EL (cell line): Measurements from ENCODE around the gene SRPK2.
"Not testable (repeated sequence)": the region's sequence is repeated elsewhere in the genome, so short reads cannot be mapped to it uniquely, and the experiment has no call there.

Experiments
- DNase-seq: peaks from one replicate; pipeline ENCODE4 v3.0.0-alpha.2; 2016

The SRPK2 gene

DNA sequence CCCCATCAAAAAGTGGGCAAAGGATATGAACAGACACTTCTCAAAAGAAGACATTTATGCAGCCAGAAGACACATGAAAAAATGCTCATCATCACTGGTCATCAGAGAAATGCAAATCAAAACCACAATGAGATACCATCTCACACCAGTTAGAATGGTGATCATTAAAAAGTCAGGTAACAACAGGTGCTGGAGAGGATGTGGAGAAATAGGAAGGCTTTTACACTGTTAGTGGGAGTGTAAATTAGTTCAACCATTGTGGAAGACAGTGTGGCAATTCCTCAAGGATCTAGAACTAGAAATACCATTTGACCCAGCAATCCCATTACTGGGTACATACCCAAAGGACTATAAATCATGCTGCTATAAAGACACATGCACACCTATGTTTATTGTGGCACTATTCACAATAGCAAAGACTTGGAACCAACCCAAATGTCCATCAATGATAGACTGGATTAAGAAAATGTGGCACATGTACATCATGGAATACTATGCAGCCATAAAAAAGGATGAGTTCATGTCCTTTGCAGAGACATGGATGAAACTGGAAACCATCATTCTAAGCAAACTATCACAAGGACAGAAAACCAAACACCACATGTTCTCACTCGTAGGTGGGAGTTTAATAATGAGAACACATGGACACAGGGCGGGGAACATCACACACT is 128.4 kb downstream of the SRPK2 start:
- DNase-seq = not testable (repeated sequence)

DNA sequence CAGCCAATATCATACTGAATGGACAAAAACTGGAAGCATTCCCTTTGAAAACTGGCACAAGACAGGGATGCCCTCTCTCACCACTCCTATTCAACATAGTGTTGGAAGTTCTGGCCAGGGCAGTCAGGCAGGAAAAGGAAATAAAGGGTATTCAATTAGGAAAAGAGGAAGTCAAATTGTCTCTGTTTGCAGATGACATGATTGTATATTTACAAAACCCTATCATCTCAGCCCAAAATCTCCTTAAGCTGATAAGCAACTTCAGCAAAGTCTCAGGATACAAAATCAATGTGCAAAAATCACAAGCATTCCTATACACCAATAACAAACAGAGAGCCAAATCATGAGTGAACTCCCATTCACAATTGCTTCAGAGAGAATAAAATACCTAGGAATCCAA is 129.8 kb downstream of the SRPK2 start:
- DNase-seq = not testable (repeated sequence)

DNA sequence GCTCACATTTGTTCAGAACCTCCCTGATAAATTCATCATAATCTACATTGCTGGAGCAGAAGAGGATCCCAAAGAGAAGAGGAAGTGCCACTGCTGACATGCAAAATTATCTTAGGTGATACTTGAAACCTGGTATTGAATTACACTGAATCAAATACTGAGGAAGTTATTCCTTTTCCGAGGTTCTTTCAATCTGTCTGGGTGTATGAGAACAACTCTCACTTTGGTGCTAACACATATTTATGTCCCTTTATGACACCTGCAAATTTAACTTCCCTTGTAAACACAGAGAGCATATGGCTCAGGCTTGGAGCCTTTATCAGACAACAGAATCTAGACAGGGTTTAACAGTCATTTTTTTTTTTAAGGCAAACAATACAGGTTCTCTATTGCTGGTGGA is 131.4 kb downstream of the SRPK2 start:
- no peak for DNase-seq

DNA sequence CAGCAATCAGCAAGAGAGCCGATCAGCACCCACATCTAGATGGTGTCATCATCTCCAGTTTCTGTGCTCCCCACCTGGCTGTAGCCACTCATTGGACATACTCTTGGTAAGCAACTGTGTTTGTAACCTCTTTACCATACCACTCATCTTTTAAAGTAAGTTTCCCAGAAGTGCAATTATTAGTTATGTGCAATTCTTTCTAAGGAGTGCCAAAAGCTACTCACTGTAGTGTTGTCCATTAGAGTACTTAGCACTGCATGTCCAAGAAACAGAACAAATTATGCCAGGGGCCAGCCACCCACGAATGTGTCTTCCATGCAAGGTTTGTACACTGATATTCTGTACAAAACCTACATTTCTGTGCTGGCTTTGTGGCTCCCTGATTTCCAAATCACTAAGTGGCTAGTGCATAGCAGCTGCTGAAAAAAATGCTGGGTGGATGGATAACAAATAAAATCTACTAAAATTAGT is 131.9 kb downstream of the SRPK2 start:
- DNase-seq = no peak

DNA sequence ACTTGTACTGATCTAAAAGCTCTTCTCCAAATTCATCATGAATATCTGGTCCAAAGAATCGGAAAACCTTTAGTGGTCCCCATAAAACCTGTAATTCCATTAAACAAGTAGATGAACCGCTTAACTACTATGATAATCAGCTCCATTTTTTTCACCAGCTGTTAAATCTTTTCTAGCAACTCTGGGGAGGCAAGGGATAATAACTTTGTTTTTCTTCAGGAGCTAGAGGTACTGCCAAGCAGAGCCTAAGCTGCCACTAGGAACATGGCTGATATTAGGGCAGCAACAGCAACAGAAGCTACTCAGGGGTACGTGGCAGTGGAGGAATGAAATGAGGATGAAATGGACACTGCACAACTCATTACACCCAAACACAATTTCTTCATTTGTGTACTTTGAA is 138.0 kb downstream of the SRPK2 start:
- DNase-seq = no peak

DNA sequence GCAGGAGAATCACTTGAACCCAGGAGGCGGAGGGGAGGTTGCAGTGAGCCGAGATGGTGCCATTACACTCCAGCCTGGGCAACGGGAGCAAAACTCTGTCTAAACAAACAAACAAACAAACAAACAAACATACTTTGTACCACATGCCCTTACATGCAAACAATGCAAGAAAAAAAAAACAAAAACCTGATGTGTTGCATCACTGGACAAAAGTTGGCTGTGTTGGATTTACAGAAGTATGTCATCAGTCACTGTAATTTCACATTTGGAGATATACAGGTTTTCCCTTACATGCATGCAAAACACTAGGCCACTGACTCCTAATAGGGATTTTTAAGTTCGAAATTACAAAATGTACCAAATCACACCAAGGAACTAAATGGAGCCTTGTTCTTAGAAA is 138.5 kb downstream of the SRPK2 start:
- no peak for DNase-seq

DNA sequence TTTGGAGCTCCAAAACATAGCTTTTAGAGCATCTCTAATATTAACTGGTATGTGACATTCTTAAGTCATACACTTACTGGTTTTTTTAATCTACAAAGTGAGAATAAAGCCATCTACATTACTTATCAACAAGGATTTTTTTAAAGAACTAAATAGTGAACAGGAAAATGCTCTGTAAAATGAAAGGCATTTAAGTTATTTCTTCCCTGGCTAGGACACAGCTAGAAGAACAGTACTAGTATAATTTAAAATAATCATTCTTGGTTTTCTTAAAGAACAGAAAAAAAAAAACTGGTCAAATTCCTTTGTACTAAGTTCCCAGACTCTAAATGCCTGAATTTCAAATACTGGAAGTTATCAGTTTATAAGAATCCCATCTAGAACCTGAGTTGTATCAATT is 139.5 kb downstream of the SRPK2 start:
- no peak for DNase-seq

DNA sequence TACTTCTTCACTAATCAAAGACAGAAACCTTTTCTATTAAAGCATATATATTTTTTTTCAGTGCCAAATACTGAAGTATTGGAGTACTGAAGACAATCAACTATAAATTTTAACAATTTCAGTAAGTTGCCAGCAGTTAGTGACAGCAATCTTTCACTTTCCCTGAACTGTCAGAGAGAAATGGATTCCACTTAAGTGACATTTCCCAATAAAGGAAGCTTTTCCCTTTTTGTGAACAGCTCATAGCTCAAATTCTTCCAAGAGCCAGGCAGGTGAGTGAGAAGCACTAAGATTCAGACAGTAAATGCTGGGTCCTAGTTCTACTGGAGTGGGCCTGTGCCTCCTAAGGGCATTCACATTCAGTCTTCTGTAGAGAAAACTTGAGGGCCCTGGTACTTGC is 142.0 kb downstream of the SRPK2 start:
- no peak for DNase-seq

DNA sequence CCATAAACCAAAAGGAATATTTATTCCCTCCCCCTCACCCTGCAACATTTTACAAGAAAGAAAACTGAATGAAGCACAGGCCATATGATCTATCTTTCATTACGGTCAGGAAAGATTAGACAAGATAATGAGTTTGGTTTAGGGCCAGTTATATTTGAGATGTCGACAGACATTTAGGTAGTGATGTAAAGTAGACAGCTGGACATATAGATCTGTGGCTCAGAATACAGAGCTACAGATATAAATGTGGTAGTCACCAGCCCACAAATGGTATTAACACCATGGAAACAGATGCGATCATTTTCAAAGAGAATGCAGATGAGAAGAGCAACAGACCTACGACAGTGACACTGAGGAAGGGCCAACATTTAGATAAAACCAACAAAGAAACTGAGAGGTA is 142.5 kb downstream of the SRPK2 start:
- DNase-seq = no peak

DNA sequence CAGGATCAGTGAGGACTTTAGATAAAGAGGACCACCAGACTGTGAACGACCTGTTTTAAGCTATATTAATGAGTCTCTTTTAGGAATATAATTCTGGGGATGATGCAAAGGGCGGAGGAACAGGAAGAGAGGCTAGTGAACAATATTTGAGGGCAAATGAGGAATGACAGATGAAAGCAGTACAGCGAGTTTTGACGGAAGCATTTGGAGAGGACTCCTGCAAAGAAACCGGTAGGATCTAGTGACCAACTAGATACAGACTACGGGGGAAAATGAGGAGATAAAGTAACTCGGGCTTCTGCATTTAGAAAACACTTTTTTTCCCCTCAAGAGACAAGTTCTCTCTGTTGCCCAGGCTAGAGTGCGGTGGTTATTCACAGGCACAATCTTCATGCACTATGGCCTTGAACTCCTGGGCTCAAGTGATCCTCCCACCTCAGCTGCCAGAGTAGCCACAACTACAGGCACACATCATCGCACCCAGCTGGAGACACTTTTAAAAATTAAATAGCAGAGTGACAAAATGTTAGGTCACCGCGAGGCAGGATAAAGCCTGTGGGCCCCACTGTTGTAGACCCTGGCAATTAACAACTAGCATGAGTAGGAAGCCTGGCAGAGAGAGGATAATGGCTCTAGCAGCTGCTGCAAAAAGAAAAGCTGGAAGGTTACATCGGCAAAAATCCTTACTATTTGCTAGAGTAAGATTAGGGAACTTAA is 143.2 kb downstream of the SRPK2 start:
- no peak for DNase-seq

DNA sequence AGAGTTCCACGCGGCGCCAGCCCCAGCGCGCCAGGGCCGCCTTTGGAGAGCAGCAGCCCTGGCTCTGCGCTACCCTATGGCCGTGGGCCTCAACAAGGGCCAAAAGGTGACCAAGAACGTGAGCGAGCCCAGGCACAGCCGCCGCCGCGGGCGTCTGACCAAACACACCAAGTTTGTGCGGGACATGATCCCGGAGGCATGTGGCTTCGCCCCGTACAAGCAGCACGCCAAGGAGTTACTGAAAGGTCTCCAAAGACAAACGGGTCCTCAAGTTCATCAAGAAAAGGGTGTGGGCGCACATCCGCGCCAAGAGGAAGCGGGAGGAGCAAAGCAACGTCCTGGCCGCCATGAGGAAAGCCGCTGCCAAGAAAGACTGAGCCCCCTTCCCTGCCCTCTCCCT is 144.1 kb downstream of the SRPK2 start:
- DNase-seq = no peak

DNA sequence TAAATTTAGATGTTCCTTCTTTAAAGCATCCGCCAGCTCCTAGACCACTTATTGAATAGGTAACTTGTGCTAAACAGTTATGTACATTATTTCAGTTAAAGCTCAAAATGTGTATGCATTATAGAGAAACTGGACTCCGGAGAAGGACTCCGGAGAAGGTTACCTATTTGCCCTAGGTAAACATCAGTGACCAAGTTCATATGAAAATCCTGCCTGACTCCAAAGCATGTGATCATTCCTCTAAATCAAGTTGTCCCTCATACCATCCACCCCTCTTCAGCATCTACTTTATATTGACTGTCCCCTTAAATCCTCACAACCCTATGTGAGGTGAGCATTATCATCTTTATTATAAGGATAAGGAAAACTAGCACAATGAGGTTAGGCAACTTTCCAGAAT is 147.5 kb downstream of the SRPK2 start:
- DNase-seq = no peak

DNA sequence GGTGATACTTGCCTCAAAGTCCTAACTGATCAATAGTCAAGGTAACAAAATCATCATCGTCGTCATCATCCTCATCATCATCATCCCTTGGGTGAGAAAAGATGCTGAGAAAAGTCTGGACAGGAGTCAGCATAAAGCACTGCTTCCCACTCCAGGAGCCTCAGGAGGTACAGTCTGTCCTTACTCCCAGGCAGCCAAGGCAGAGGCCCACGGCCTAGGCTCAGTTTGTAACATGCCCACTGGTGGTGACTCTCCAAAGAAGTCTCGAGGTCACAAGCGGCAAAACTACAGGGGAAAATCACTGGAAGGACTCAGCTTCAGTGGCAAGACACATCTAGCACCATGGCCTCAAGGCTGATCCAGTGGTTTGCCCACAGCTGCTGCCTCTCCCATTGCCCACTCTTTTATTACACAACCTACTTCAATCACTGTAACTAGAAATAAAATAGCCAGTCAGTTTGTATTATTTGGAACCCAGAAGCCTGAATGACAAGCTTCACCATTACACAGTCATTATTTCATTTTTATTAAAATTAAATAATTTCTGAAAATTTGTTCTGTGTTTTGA is 150.4 kb downstream of the SRPK2 start:
- no peak for DNase-seq

DNA sequence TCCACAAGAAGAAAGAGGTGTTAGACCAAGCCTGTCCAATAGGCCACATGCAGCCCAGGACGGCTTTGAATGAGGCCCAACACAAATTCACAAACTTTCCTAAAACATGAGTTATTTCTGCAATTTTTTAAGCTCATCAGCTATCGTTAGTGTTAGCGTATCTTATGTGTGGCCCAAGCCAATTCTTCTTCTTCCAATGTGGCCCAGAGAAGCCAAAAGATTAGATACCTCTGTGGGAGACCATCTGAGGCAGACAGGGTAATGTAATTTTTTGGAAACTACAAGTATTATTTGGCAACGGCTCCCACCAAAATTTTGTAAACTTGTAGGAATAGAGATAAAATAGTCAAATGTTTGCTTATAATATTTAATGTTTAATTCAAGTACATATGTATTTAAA is 153.8 kb downstream of the SRPK2 start:
- no peak for DNase-seq

DNA sequence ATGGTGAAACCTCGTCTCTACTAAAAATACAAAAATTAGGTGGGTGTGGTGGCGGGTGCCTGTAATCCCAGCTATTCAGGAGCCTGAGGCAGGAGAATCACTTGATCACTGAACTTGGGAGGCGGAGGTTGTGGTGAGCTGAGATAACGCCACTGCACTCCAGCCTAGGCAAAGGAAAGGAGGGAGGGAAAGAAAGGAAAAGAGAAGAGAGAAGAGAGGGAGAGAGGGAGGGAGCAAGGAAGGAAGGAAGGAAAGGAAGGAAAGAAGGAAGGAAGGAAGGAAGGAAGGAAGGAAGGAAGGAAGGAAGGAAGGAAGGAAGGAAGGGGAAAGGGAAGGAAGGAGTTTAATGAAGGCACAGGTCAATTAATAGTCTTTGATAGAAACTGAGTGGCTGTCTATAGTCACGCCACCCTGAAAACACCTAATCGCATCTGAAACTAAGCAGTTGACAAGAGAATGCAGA is 155.9 kb downstream of the SRPK2 start:
- DNase-seq = not testable (repeated sequence)

DNA sequence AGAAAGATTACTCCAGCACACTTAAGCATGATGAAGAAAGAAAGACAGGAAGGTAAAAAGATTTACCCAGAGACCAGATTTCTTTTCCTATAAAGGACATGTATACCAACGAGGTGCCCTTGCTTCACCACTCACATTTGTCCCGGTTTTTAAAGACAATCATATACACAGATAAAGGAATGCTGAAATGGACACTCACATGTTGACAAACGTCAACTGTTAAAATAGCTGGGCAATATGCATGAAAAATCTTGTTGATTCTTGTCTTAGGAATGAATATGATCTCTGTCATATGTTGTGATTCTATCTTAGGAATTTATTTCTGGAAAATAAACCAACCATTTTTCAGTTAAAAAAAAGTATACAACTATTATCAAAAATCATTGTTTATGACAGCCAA is 158.2 kb downstream of the SRPK2 start:
- no peak for DNase-seq

DNA sequence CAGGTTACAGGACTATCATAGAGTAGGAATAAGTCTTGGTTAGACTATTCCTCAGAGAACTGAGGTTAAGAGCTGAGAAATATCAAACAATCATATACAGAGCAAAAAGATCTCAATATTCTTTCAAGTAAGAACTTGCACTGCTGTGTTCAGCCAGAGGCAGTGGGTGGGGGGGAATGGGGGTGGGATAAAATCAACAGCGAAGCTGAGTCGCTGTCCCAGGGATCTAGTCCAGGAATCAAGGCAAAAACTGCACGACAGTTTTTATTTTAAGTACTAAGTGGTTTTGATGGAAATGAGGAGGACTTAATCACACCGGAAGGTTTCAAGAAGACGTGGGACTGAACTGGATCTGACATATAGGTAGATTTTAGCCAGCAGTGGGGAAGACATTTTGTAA is 159.1 kb downstream of the SRPK2 start:
- DNase-seq = no peak

DNA sequence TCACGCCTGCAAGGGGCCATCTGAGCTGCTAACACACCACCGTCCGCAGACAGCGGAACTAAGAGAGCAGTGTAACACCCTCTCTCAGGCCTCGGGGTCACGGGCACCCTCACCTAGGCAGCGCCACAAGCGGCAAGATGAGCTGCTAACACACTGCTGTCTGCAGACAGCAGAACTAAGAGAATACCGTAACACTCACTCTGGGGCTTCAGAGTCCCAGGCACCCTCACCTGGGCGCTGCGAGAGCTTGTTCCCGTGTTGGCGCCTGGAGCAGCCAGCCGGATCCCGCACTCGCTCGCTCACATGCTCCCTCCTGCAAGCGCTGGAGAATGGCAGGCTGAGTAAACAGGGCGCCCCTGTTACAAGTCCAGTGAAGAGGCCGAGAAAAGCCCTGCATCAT is 160.2 kb downstream of the SRPK2 start:
- DNase-seq = no peak

DNA sequence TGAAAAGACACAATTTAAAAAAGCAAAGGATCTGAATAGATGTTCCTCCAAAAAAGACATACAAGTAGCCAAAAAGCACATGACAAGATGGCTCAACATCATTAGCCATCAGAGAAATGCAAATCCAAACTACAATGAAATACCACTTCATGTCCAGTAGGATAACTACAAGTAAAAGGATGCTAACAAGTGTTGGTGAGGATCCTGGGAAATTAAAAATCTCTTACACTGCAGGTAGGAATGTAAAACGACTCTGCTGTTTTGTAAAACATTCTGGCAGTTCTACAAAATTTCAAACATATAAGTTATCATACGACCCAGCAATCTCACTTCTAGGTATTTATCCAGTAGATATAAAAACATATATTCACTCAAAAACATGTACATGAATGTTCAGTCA is 161.3 kb downstream of the SRPK2 start:
- no peak for DNase-seq

DNA sequence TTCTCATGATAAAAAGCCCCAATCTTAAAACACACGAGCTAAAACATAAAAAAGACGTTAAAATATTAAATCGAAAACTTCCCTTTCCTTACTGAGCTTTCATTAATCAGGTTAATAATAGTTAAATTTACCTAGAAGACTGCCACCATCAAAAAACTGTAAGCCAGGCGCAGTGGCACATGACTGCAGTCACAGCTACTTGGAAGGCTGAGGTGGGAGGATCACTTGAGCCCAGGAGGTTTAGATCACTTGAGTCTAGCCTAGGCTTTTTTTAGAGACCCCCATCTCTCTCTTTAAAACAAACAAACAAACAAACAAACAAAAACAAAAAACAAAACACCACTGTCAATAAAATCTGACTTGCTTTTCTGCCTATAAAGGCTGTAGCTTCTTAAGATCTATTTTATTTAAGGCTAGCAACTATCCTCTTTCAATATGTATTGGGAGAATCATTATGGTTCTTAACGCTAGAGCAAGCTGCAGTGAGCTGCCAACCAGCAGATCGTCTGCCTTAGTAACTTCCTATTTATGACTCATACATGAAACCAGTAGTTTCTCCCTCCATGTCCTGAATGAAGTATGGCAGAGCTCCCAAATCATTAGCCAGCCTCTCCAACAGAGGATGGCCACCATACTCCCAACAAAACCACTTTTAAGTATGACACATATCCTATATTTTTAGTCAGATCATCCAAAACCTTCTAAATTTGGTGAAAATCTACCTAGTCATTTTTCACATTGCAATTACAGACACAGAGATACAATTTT is 163.7 kb downstream of the SRPK2 start:
- peak; percentile 89 for DNase-seq

DNA sequence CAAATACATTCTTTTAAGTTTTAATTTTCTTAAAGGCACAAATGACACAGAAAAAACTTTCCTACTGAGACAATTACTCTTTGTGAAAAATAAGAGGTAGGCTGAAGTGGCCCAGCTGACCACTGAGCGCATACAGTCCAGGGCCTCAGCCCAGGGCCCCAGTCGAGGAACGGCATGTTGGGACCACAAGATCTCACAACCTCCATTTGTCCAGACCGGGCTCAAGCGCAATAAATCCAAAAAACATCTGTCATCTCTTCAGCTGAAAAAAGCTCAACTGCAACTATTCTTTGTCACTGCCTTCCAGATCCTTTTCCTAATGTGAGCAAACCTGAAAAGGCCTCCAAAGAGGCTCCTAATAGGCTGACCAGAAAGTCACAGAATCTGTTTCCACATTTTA is 165.8 kb downstream of the SRPK2 start:
- no peak for DNase-seq

DNA sequence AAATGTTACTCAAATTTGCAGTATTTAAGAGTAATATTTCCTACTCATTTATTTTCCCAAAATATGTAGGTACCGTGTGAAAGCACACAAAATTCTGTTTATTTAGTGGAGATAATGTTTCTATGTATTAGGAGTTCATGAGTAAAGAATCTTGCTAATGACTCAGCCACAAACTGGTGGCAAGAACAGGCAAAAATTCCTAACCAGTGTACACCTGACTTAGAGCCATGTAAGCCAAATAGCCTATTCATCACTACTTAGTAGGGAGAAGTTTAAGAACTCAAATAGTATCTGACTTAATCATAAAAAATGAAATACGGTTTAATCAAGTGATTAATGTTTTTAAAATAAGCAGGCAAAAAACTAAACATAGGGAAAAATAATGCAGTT is 169.0 kb downstream of the SRPK2 start:
- peak; percentile 50 for DNase-seq

DNA sequence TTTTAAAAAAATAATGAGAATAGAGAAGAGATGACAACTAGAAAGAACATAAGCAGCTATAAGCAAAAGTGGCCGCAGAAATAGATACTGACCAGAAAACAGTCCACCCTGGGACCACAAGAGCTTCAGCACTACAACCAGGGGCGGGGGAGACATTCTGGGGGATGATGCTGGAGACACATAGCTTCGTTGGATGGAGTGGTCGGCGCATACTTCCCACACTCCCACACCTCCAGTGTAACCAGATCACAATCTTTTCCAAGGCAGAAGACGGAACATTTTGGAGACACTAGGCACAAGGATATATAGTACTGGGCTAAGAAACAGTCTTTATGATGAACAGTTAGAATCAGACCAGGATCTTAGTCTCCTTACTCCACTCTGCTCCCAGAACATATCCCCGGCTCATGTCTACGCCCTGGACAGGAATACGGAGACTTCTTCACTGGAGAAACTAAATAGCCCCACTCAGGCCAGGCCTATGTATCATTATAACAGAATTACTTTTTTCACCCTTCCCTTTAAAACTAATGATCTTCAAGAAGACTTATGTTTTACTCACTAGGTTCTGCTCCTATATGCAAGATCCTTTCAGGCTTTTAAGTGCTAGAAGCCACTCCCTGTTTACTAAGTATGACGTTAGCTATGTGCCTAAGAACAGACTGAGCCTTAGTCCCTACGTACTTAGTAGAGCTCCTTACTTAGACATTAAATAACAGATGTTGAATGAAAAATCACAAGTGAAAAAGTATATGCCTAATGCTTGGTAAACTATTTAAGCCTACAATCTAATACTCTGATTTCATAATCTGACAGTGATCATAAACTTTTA is 169.6 kb downstream of the SRPK2 start:
- no peak for DNase-seq
